ENCODE data around the gene LMBR1.

- TF ChIP-seq CTCF (IDR thresholded peaks at IDR 0.05) (no peak), POLR2A (IDR thresholded peaks at IDR 0.05) (no peak)
These were observed 114.3 kb downstream of the LMBR1 start for GRCh38 chr7:156778668-156779067.
